Stimulated activated CD4-positive, alpha-beta T cell treated with anti-CD3 and anti-CD28 coated beads, TNF-alpha, amount 100 ng/mL, for 24 hours (primary cell): ENCODE measurements around the gene CYS1.
"Not testable (repeated sequence)": the region's sequence is repeated elsewhere in the genome, so short reads cannot be mapped to it uniquely, and the experiment has no call there.

Experiments
- DNase-seq, 3 experiments: peaks; one replicate each; pipeline ENCODE4 v3.0.0-alpha.2; 2020; ENCODE audit warnings: low read depth in 3 of 3

Gene CYS1

GRCh38 chr2:10094271-10094814 lies 14.1 kb upstream of the CYS1 start:
- DNase-seq: no peak

GRCh38 chr2:10091889-10092244 lies 11.7 kb upstream of the CYS1 start:
- not testable (repeated sequence) for DNase-seq

GRCh38 chr2:10091182-10091888 lies 11.1 kb upstream of the CYS1 start:
- no peak for DNase-seq

GRCh38 chr2:10089565-10090190 lies 9.5 kb upstream of the CYS1 start:
- no peak for DNase-seq

- no peak for DNase-seq
Observed at GRCh38 chr2:10087360-10087759, 7.1 kb upstream of the CYS1 start.

GRCh38 chr2:10086950-10087349 lies 6.7 kb upstream of the CYS1 start:
- DNase-seq: no peak

- DNase-seq: no peak
Observed at GRCh38 chr2:10085668-10086059, 5.5 kb upstream of the CYS1 start.

- no peak for DNase-seq
Observed at GRCh38 chr2:10085043-10085667, 4.9 kb upstream of the CYS1 start.

GRCh38 chr2:10084223-10084865 lies 4.1 kb upstream of the CYS1 start:
- DNase-seq: no peak

GRCh38 chr2:10083692-10084211 lies 3.5 kb upstream of the CYS1 start:
- no peak for DNase-seq

GRCh38 chr2:10083046-10083445 lies 2.8 kb upstream of the CYS1 start:
- DNase-seq: no peak

- no peak for DNase-seq
Observed at GRCh38 chr2:10080536-10081304, 509 bp upstream of the CYS1 start.

GRCh38 chr2:10079266-10079869 lies 843 bp downstream of the CYS1 start:
- DNase-seq: no peak

- DNase-seq: no peak
Observed at GRCh38 chr2:10078704-10079265, 1.4 kb downstream of the CYS1 start.

GRCh38 chr2:10078001-10078400 lies 2.2 kb downstream of the CYS1 start:
- no peak for DNase-seq

- DNase-seq: no peak
Observed at GRCh38 chr2:10076988-10077527, 3.2 kb downstream of the CYS1 start.

GRCh38 chr2:10076511-10076910 lies 3.7 kb downstream of the CYS1 start:
- no peak for DNase-seq

GRCh38 chr2:10075571-10076209 lies 4.5 kb downstream of the CYS1 start:
- no peak for DNase-seq

GRCh38 chr2:10075101-10075500 lies 5.1 kb downstream of the CYS1 start:
- DNase-seq: no peak

GRCh38 chr2:10073706-10074105 lies 6.5 kb downstream of the CYS1 start:
- DNase-seq: no peak
